ENCODE data around the gene CDH4. TPM values are rescaled to one million over a fixed set of nuclear protein-coding genes. Genes with fewer than 3 reads are reported as not detected.
A peak's percentile ranks its signal among the peaks of the same experiment; 100 is the strongest.

The CDH4 gene
- total RNA-seq, 1 donor from 2014 or later: 12.1 TPM

- Histone ChIP-seq H3K27me3 (ENCODE audit: control insufficient read depth, insufficient read depth, low read length) (no peaks in the 10 kb centered on the region), H3K36me3 (ENCODE audit: control insufficient read depth, insufficient read depth, low read length) (no peaks in the 10 kb centered on the region), H3K4me3 (ENCODE audit: low read depth, low read length) (no peak overlapping the region)
- TF ChIP-seq CTCF (IDR thresholded peaks at IDR 0.05; ENCODE audit: insufficient read depth, low read length, severe bottlenecking): no peak
- no peak for DNase-seq (ENCODE audit: low read depth)
- no peak for FAIRE-seq
Measured at GRCh38 chr20:61635721-61636455, 383.8 kb downstream of the CDH4 start.

- H3K27me3 ChIP-seq (ENCODE audit: control insufficient read depth, insufficient read depth, low read length): no peaks in the 10 kb centered on the region
Measured at GRCh38 chr20:61636531-61637116, 384.6 kb downstream of the CDH4 start.

GRCh38 chr20:61638802-61639585 is 386.9 kb downstream of the CDH4 start:
- Histone ChIP-seq H3K27me3 (ENCODE audit: control insufficient read depth, insufficient read depth, low read length) (no peaks in the 10 kb centered on the region), H3K36me3 (ENCODE audit: control insufficient read depth, insufficient read depth, low read length) (no peaks in the 10 kb centered on the region), H3K4me3 (ENCODE audit: low read depth, low read length) (no peak overlapping the region)
- DNase-seq (ENCODE audit: low read depth) (peak; percentile 20), FAIRE-seq (peak; percentile 94)
- TF ChIP-seq CTCF (IDR thresholded peaks at IDR 0.05; ENCODE audit: insufficient read depth, low read length, severe bottlenecking): no peak

More at GRCh38 chr20:61636531-61637116, 384.6 kb downstream of the CDH4 start:
- no peak for TF ChIP-seq CTCF (IDR thresholded peaks at IDR 0.05; ENCODE audit: insufficient read depth, low read length, severe bottlenecking)
- no peak for DNase-seq (ENCODE audit: low read depth)
- H3K4me3 ChIP-seq (ENCODE audit: low read depth, low read length): no peak overlapping the region
- H3K36me3 ChIP-seq (ENCODE audit: control insufficient read depth, insufficient read depth, low read length): no peaks in the 10 kb centered on the region
- FAIRE-seq: no peak

GRCh38 chr20:61640131-61640870 is 388.2 kb downstream of the CDH4 start:
- Histone ChIP-seq H3K4me3 (ENCODE audit: low read depth, low read length) (no peak overlapping the region), H3K36me3 (ENCODE audit: control insufficient read depth, insufficient read depth, low read length) (no peaks in the 10 kb centered on the region), H3K27me3 (ENCODE audit: control insufficient read depth, insufficient read depth, low read length) (no peaks in the 10 kb centered on the region)
- TF ChIP-seq CTCF (IDR thresholded peaks at IDR 0.05; ENCODE audit: insufficient read depth, low read length, severe bottlenecking): no peak
- DNase-seq (ENCODE audit: low read depth) (no peak), FAIRE-seq (no peak)

- no peaks in the 10 kb centered on the region for H3K27me3 ChIP-seq (ENCODE audit: control insufficient read depth, insufficient read depth, low read length)
- no peak for DNase-seq (ENCODE audit: low read depth)
- H3K4me3 ChIP-seq (ENCODE audit: low read depth, low read length): no peak overlapping the region
- TF ChIP-seq CTCF (IDR thresholded peaks at IDR 0.05; ENCODE audit: insufficient read depth, low read length, severe bottlenecking): no peak
- FAIRE-seq: no peak
- no peaks in the 10 kb centered on the region for H3K36me3 ChIP-seq (ENCODE audit: control insufficient read depth, insufficient read depth, low read length)
Measured at GRCh38 chr20:61640871-61641245, 388.8 kb downstream of the CDH4 start.
